ENCODE data around the gene ANO4. TPM values are rescaled to one million over a fixed set of nuclear protein-coding genes. Genes with fewer than 3 reads are reported as not detected.

Gene ANO4
- total RNA-seq, 1 experiment from 2014 or later = 5.7 TPM

GRCh38 chr12:101027200-101027599 lies 232.6 kb downstream of the ANO4 start:
- H2BK15ac ChIP-seq (ENCODE audit: low read depth, low read length) = no peak overlapping the region
- no peaks in the 10 kb centered on the region for H3K79me1 ChIP-seq (ENCODE audit: insufficient read depth, low read depth, low read length, poor library complexity, severe bottlenecking)
- H2BK20ac ChIP-seq (ENCODE audit: low read depth, low read length, poor library complexity, severe bottlenecking) = no peak overlapping the region
- no peak overlapping the region for H3K27ac ChIP-seq (ENCODE audit: insufficient read length, low read depth, low read length)
- no peak overlapping the region for H3K4me2 ChIP-seq (ENCODE audit: insufficient read depth, insufficient read length, low read length)
- DNase-seq = no peak
- H3K23me2 ChIP-seq (ENCODE audit: insufficient read length, low read depth, low read length, poor library complexity, severe bottlenecking) = no peaks in the 10 kb centered on the region
- H2BK120ac ChIP-seq (ENCODE audit: low read depth, low read length, poor library complexity, severe bottlenecking) = no peak overlapping the region
- peaks cover 0 to 3% of the 10 kb centered on the region in 2 experiments; a peak in 3 of 4 replicates for H3K4me1 Mint-ChIP-seq
- H3K9me3 Mint-ChIP-seq = peaks cover 33 to 40% of the 10 kb centered on the region in 2 experiments
- H3T11ph ChIP-seq (ENCODE audit: low read length) = no peak overlapping the region
- no peaks in the 10 kb centered on the region for H3K9me3 ChIP-seq (ENCODE audit: control insufficient read depth, low read depth, low read length)
- no peak overlapping the region for H3K56ac ChIP-seq (ENCODE audit: insufficient read length, low read depth, low read length)
- no peaks in the 10 kb centered on the region for H3K79me2 ChIP-seq (ENCODE audit: insufficient read depth, low read length)
- no peaks in the 10 kb centered on the region for H3K4me1 ChIP-seq (ENCODE audit: insufficient read depth, low read length)
- no peaks in the 10 kb centered on the region for H3K27me3 Mint-ChIP-seq (ENCODE audit: low read depth)
- TF ChIP-seq, protein P1, sequence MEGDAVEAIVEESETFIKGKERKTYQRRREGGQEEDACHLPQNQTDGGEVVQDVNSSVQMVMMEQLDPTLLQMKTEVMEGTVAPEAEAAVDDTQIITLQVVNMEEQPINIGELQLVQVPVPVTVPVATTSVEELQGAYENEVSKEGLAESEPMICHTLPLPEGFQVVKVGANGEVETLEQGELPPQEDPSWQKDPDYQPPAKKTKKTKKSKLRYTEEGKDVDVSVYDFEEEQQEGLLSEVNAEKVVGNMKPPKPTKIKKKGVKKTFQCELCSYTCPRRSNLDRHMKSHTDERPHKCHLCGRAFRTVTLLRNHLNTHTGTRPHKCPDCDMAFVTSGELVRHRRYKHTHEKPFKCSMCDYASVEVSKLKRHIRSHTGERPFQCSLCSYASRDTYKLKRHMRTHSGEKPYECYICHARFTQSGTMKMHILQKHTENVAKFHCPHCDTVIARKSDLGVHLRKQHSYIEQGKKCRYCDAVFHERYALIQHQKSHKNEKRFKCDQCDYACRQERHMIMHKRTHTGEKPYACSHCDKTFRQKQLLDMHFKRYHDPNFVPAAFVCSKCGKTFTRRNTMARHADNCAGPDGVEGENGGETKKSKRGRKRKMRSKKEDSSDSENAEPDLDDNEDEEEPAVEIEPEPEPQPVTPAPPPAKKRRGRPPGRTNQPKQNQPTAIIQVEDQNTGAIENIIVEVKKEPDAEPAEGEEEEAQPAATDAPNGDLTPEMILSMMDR (conservative IDR thresholded peaks at IDR 0.05) = no peak
- no peak overlapping the region for H3K23ac ChIP-seq (ENCODE audit: insufficient read length, low read depth, low read length)
- H2BK5ac ChIP-seq (ENCODE audit: insufficient read length, low read length) = no peak overlapping the region
- H4K91ac ChIP-seq (ENCODE audit: insufficient read length, low read depth, low read length) = no peak overlapping the region
- no peak overlapping the region for H4K5ac ChIP-seq (ENCODE audit: insufficient read length, low read depth, low read length)
- H2AFZ ChIP-seq (ENCODE audit: low read length) = no peak overlapping the region
- no peak overlapping the region for H2BK12ac ChIP-seq (ENCODE audit: insufficient read length, low read depth, low read length)
- peaks cover 19 to 48% (median 37%) of the 10 kb centered on the region in 3 experiments for H3K36me3 Mint-ChIP-seq (ENCODE audit: insufficient read depth in 1 of 3, low read depth in 3 of 3)
- no peak overlapping the region for H2AK5ac ChIP-seq (ENCODE audit: insufficient read length, low read length)
- no peak overlapping the region for H3K4ac ChIP-seq (ENCODE audit: low read depth, low read length)
- H3K14ac ChIP-seq (ENCODE audit: insufficient read depth, low read length) = no peak overlapping the region; the same call in 1 of the 2 replicates
- no peak overlapping the region for H3K9ac ChIP-seq (ENCODE audit: extremely low read depth, insufficient read length, low read length)
- no CpG with 5 or more reads among the region's 3 CpGs for WGBS (ENCODE audit: extremely low coverage, insufficient read length, low lambda C conversion rate)
- H3K27ac Mint-ChIP-seq = no peak overlapping the region
- no peak overlapping the region for H4K8ac ChIP-seq (replicated peaks; ENCODE audit: insufficient read length, low read depth, low read length)
- no peaks in the 10 kb centered on the region for H3K27me3 ChIP-seq (ENCODE audit: insufficient read depth, low read length)
- no peak overlapping the region for H3K4me3 Mint-ChIP-seq
- no peaks in the 10 kb centered on the region for H4K20me1 ChIP-seq (ENCODE audit: control insufficient read depth, insufficient read depth, insufficient read length)
- no peak overlapping the region for H3K18ac ChIP-seq (ENCODE audit: insufficient read length, low read depth, low read length)
